ENCODE data around the gene CCDC71L. TPM values are rescaled to one million over a fixed set of nuclear protein-coding genes. Genes with fewer than 3 reads are reported as not detected.

CCDC71L gene
- total and polyA plus RNA-seq, 2 of the 4 experiments (the other 2 are of a cell fraction) = 19.7 to 20.6 TPM

DNA sequence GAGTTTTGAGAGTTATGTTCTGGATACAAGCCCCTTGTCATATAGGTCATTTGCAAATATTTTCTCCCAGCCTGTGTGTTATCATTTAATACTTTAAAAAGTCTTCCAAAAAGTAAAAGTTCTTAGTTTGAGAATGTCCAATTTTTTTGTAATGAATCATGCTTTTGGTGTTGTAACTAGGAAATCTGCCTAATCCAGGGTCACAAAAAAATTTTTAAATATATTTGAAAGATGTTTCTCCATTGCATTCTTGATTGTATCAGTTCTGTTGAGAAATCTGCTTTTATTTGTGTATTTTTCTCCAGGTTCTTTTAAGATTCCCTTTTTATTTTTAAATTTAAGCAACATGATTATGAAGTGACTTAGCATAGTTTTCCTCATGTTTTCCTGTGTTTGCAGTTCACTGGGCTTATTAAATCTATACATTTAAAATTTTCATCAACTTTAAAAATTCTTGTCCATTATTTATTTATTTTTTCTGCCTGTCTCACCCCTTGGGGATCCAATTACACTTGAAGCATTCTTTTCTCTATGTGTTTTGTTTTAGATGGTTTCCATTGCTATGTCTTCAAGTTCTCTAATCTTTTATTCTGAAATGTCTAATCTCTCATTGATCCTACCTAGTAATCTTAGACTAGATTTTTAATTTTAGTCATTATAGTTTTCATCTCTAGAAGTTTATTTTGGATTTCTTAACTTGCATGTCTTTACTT is 47.0 kb downstream of the CCDC71L start:
- CTCF ChIA-PET = no interaction called here
- no peak overlapping the region for H3K4me3 ChIP-seq (ENCODE audit: insufficient read depth, low read depth, low read length)

More for the DNA sequence above, 47.0 kb downstream of the CCDC71L start:
- Histone ChIP-seq H3K36me3 (ENCODE audit: control insufficient read depth, insufficient read depth, low read length) (no peaks in the 10 kb centered on the region), H3K23ac (ENCODE audit: low read depth, low read length) (no peak overlapping the region), H3K14ac (replicated peaks; ENCODE audit: low read depth, low read length) (no peak overlapping the region), H3K4me1 (ENCODE audit: control insufficient read depth, insufficient read depth, low read length) (peaks cover 27% of the 10 kb centered on the region), H2AK5ac (ENCODE audit: low read depth, low read length) (no peak overlapping the region), H3K27me3 (ENCODE audit: control insufficient read depth, insufficient read depth, low read length) (no peaks in the 10 kb centered on the region), H3K79me1 (ENCODE audit: low read depth in 1 of 2, low read length in 2 of 2) (peaks cover 0 to 6% of the 10 kb centered on the region in 2 experiments; a peak in 2 of 4 replicates), H2AK9ac (replicated peaks; ENCODE audit: low read depth, low read length, poor library complexity) (no peak overlapping the region), H4K20me1 (ENCODE audit: insufficient read depth, low read length) (no peaks in the 10 kb centered on the region), H4K5ac (ENCODE audit: low read depth, low read length) (no peak overlapping the region), H4K8ac (ENCODE audit: low read depth in 2 of 2, low read length in 2 of 2) (no peak overlapping the region), H3K9me3 (ENCODE audit: control insufficient read depth, insufficient read depth, low read length) (peaks cover 6% of the 10 kb centered on the region), H3K9me1 (ENCODE audit: insufficient read depth, low read length) (peaks cover 7% of the 10 kb centered on the region; the same call in 1 of the 2 replicates), H3K9ac (ENCODE audit: low read depth, low read length) (no peak overlapping the region), H2BK120ac (ENCODE audit: low read depth, low read length) (no peak overlapping the region), H3K27ac (ENCODE audit: insufficient read depth, low read length) (no peak overlapping the region), H2BK5ac (ENCODE audit: low read depth, low read length, poor library complexity, severe bottlenecking) (peak overlapping the region; percentile 84), H2BK20ac (ENCODE audit: low read depth, low read length) (no peak overlapping the region; the same call in 1 of the 2 replicates), H3K4ac (ENCODE audit: low read depth, low read length) (no peak overlapping the region), H2AFZ (replicated peaks; ENCODE audit: low read length, poor library complexity) (no peak overlapping the region), H3K56ac (ENCODE audit: extremely low read depth, insufficient read depth, low read length) (no peak overlapping the region), H3K18ac (ENCODE audit: low read depth, low read length) (no peak overlapping the region), H2BK15ac (ENCODE audit: low read depth, low read length) (no peak overlapping the region), H3K4me2 (ENCODE audit: low read depth, low read length) (no peak overlapping the region), H4K91ac (ENCODE audit: insufficient read depth, low read depth, low read length) (no peak overlapping the region)
- POLR2A ChIA-PET (ENCODE audit: unreplicated experiment) = no interaction called here
- ATAC-seq (ENCODE audit: low read depth) (peak; percentile 10; the same call in 1 of the 2 replicates), DNase-seq (peak; percentile 43)
- BruUV-seq (replicated peaks) = no TSS peak
- TF ChIP-seq CEBPB (IDR thresholded peaks at IDR 0.05; ENCODE audit: low read depth, low read length) (0 out of 2 replicates have a peak, but pooled peaks have one; percentile 18), RAD21 (IDR thresholded peaks at IDR 0.05; ENCODE audit: low read length) (no peak)
- in situ Hi-C loops (cut with MboI; ENCODE audit: low sequenced_read_pairs) (no loop called here), intact Hi-C loops (cut with micrococcal nuclease) (no loop called here), dilution Hi-C loops (cut with HindIII; ENCODE audit: low sequenced_read_pairs, unreplicated experiment) (no loop called here)

Measured in IMR-90 (cell line).